GM23338 (cell line): ENCODE data around the gene GNB1L. TPM values are rescaled to one million over a fixed set of nuclear protein-coding genes. Genes with fewer than 3 reads are reported as not detected.

Experiments
- ATAC-seq: fragments of 200-7000 bp; cut with Tn5 transposase; 3 replicates; pipeline ENCODE4 v1.9.1; 2020
- DNase-seq: peaks from one replicate; pipeline ENCODE4 v3.0.0-alpha.2; 2015; ENCODE audit warnings: low spot score
- H2AFZ ChIP-seq: fragments of 200-600 bp; sonication (generic); 2 replicates; pipeline ENCODE4 v1.8.0; 2016; ENCODE audit warnings: antibody characterized with exemption, mild to moderate bottlenecking, moderate library complexity
- H3F3A ChIP-seq: fragments of 200-600 bp; sonication (generic); replicated peaks from 2 replicates; pipeline ENCODE4 v1.8.0; 2017; ENCODE audit warnings: antibody characterized with exemption, mixed run types, low read depth
- H3K27ac ChIP-seq: fragments of 200-600 bp; sonication (generic); 2 replicates; pipeline ENCODE4 v1.6.1; 2016; ENCODE audit warnings: low read depth
- H3K27me3 ChIP-seq: fragments of 200-600 bp; sonication (generic); 2 replicates; pipeline ENCODE4 v1.8.0; 2016; ENCODE audit warnings: mild to moderate bottlenecking, mixed run types, moderate library complexity; ENCODE audit not compliant: insufficient read depth
- H3K36me3 ChIP-seq: fragments of 200-600 bp; sonication (generic); 2 replicates; pipeline ENCODE4 v1.8.0; 2016; ENCODE audit warnings: mild to moderate bottlenecking; ENCODE audit not compliant: insufficient read depth
- H3K4me1 ChIP-seq: fragments of 200-600 bp; sonication (generic); 2 replicates; pipeline ENCODE4 v1.8.0; 2016; ENCODE audit warnings: mild to moderate bottlenecking, moderate library complexity; ENCODE audit not compliant: insufficient read depth
- H3K4me2 ChIP-seq: fragments of 200-600 bp; sonication (generic); 2 replicates; pipeline ENCODE4 v1.7.1; 2017; ENCODE audit warnings: mixed run types
- H3K4me3 ChIP-seq: fragments of 200-600 bp; sonication (generic); 2 replicates; pipeline ENCODE4 v1.6.1; 2016; ENCODE audit warnings: mixed run types
- H3K79me2 ChIP-seq: fragments of 200-600 bp; sonication (generic); replicated peaks from 2 replicates; pipeline ENCODE4 v1.8.0; 2017; ENCODE audit warnings: mild to moderate bottlenecking; ENCODE audit not compliant: insufficient read depth
- H3K9me2 ChIP-seq: fragments of 200-600 bp; sonication (generic); 2 replicates; pipeline ENCODE4 v1.8.0; 2017; ENCODE audit not compliant: insufficient read depth
- H4K20me1 ChIP-seq: fragments of 200-600 bp; sonication (generic); replicated peaks from 2 replicates; pipeline ENCODE4 v1.8.0; 2017; ENCODE audit warnings: mild to moderate bottlenecking; ENCODE audit not compliant: insufficient read depth
- H3K27ac Mint-ChIP-seq: 2 replicates; pipeline ENCODE4 v1.8.0; 2020; ENCODE audit warnings: inconsistent platforms, mild to moderate bottlenecking, moderate library complexity, mixed read lengths
- H3K27me3 Mint-ChIP-seq: 3 replicates; pipeline ENCODE4 v1.8.0; 2022; ENCODE audit warnings: low read depth, mild to moderate bottlenecking, moderate library complexity, mixed read lengths, inconsistent platforms; ENCODE audit not compliant: insufficient read depth, poor library complexity
- H3K36me3 Mint-ChIP-seq: 3 replicates; pipeline ENCODE4 v1.8.0; 2021; ENCODE audit warnings: low read depth, mild to moderate bottlenecking, inconsistent platforms, moderate library complexity, mixed read lengths
- H3K4me1 Mint-ChIP-seq: 3 replicates; pipeline ENCODE4 v1.8.0; 2020; ENCODE audit warnings: mild to moderate bottlenecking, inconsistent platforms, mixed read lengths
- H3K4me3 Mint-ChIP-seq: 3 replicates; pipeline ENCODE4 v1.8.0; 2021; ENCODE audit warnings: moderate library complexity, mild to moderate bottlenecking, inconsistent platforms, mixed read lengths
- H3K9me3 Mint-ChIP-seq: 3 replicates; pipeline ENCODE4 v1.8.0; 2020; ENCODE audit warnings: moderate library complexity, mild to moderate bottlenecking, inconsistent platforms, mixed read lengths
- CREB1 ChIP-seq: fragments of 250-450 bp; sonication (Bioruptor Pico); IDR thresholded peaks from 2 replicates; pipeline ENCODE4 v1.5.0; 2020; ENCODE audit warnings: low read depth, mild to moderate bottlenecking, moderate library complexity
- EZH2 ChIP-seq: fragments of 200-600 bp; sonication (generic); IDR thresholded peaks from one replicate; pipeline ENCODE4 v1.8.0; 2017; ENCODE audit warnings: antibody characterized with exemption, mild to moderate bottlenecking, low read depth; ENCODE audit not compliant: unreplicated experiment
- EZH2phosphoT487 ChIP-seq: fragments of 200-600 bp; sonication (generic); IDR thresholded peaks from one replicate; pipeline ENCODE4 v1.8.1; 2018; ENCODE audit warnings: antibody characterized with exemption; ENCODE audit not compliant: unreplicated experiment
- JUNB ChIP-seq: IDR thresholded peaks from one replicate; pipeline ENCODE4 v1.6.1; 2016; ENCODE audit warnings: antibody characterized with exemption; ENCODE audit not compliant: unreplicated experiment
- NANOG ChIP-seq: IDR thresholded peaks from 2 replicates; pipeline ENCODE4 v1.6.1; 2016; ENCODE audit warnings: antibody characterized with exemption, borderline replicate concordance
- POLR2AphosphoS5 ChIP-seq: IDR thresholded peaks from 2 replicates; pipeline ENCODE4 v1.6.1; 2016; ENCODE audit warnings: antibody characterized with exemption, low read depth
- STAT1 ChIP-seq: IDR thresholded peaks from one replicate; pipeline ENCODE4 v1.6.1; 2016; ENCODE audit warnings: antibody characterized with exemption; ENCODE audit not compliant: unreplicated experiment
- ZNF114 ChIP-seq: fragments of 250-450 bp; sonication (Bioruptor Pico); IDR thresholded peaks from 2 replicates; pipeline ENCODE4 v1.5.0; 2020; ENCODE audit warnings: mild to moderate bottlenecking, moderate library complexity
- ZNF331 ChIP-seq: fragments of 250-450 bp; sonication (Bioruptor Pico); IDR thresholded peaks from 2 replicates; pipeline ENCODE4 v1.5.0; 2020; ENCODE audit warnings: low read depth, mild to moderate bottlenecking, moderate library complexity
- polyA plus RNA-seq: library from polyadenylated mRNA; unstranded; fragments of >200 nt; fragmentation: Nextera tagmentation; extraction: Ambion mirVana; gene quantifications from 2 replicates; pipeline ENCODE4 v1.2.1, GENCODE V29; 2016
- total RNA-seq: library from RNA; depleted of rRNA; stranded (reverse); fragments of >200 nt; shearing (Covaris generic); gene quantifications from 2 replicates; pipeline ENCODE4 v1.2.3, GENCODE V29; 2014
- TF ChIP-seq, protein P1 (sequence below): fragments of 250-450 bp; sonication (Bioruptor Pico); IDR thresholded peaks from 2 replicates; pipeline ENCODE4 v1.5.0; 2020; ENCODE audit warnings: mild to moderate bottlenecking, moderate library complexity
- TF ChIP-seq, protein P2 (sequence below): IDR thresholded peaks from one replicate; pipeline ENCODE4 v1.6.1; 2018; ENCODE audit warnings: antibody characterized with exemption; ENCODE audit not compliant: unreplicated experiment
- TF ChIP-seq, protein P3 (sequence below): IDR thresholded peaks from 2 replicates; pipeline ENCODE4 v1.6.1; 2016; ENCODE audit warnings: antibody characterized with exemption
- TF ChIP-seq, protein P4 (sequence below), 2 experiments: fragments of 200-600 bp in 1 of 2; sonication (generic) in 1 of 2; conservative IDR thresholded peaks; 2 replicates each; pipeline versions ENCODE4 v1.5.1 to v1.6.1; 2016 to 2017; ENCODE audit warnings: antibody characterized with exemption in 2 of 2, low read depth in 2 of 2, mild to moderate bottlenecking in 2 of 2, moderate library complexity in 1 of 2

The GNB1L gene
- total and polyA plus RNA-seq, 2 experiments from 2014 or later = 15.2 to 27.8 TPM

DNA sequence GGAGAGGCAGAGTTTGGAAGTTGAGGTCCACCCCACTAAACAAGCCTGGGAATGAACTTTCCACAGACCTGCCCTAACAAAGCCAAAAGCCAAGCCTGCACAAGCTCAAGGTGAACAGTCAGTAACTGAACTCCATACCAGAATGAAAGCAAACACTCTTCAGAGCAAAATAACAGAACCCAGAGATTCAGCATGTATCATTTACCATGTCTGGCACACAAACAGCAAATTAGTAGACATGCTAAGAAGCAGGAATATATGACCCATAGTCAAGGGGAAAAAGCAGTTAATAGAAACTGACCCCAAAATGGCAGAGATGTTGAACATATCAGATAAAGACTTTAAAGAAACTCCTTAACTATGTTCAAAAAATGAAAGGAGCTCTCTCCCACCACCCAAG lies 62.8 kb downstream of the GNB1L start:
- Mint-ChIP-seq H3K4me3 (no peak overlapping the region), H3K27me3 (peaks cover 7% of the 10 kb centered on the region), H3K27ac (no peak overlapping the region), H3K36me3 (peaks cover 4% of the 10 kb centered on the region; the same call in 2 of the 3 replicates), H3K9me3 (no peaks in the 10 kb centered on the region), H3K4me1 (peaks cover 4% of the 10 kb centered on the region; the same call in 1 of the 3 replicates)
- Histone ChIP-seq H3K27me3 (no peaks in the 10 kb centered on the region), H3F3A (no peaks in the 10 kb centered on the region), H3K4me2 (no peak overlapping the region), H3K4me3 (no peak overlapping the region), H4K20me1 (no peaks in the 10 kb centered on the region; the same call in 1 of the 2 replicates), H3K27ac (no peak overlapping the region), H3K36me3 (no peaks in the 10 kb centered on the region; the same call in 1 of the 2 replicates), H3K4me1 (no peaks in the 10 kb centered on the region), H3K79me2 (no peaks in the 10 kb centered on the region), H2AFZ (no peak overlapping the region), H3K9me2 (no peaks in the 10 kb centered on the region)
- ATAC-seq (no peak), DNase-seq (no peak)
- TF ChIP-seq, protein P1, sequence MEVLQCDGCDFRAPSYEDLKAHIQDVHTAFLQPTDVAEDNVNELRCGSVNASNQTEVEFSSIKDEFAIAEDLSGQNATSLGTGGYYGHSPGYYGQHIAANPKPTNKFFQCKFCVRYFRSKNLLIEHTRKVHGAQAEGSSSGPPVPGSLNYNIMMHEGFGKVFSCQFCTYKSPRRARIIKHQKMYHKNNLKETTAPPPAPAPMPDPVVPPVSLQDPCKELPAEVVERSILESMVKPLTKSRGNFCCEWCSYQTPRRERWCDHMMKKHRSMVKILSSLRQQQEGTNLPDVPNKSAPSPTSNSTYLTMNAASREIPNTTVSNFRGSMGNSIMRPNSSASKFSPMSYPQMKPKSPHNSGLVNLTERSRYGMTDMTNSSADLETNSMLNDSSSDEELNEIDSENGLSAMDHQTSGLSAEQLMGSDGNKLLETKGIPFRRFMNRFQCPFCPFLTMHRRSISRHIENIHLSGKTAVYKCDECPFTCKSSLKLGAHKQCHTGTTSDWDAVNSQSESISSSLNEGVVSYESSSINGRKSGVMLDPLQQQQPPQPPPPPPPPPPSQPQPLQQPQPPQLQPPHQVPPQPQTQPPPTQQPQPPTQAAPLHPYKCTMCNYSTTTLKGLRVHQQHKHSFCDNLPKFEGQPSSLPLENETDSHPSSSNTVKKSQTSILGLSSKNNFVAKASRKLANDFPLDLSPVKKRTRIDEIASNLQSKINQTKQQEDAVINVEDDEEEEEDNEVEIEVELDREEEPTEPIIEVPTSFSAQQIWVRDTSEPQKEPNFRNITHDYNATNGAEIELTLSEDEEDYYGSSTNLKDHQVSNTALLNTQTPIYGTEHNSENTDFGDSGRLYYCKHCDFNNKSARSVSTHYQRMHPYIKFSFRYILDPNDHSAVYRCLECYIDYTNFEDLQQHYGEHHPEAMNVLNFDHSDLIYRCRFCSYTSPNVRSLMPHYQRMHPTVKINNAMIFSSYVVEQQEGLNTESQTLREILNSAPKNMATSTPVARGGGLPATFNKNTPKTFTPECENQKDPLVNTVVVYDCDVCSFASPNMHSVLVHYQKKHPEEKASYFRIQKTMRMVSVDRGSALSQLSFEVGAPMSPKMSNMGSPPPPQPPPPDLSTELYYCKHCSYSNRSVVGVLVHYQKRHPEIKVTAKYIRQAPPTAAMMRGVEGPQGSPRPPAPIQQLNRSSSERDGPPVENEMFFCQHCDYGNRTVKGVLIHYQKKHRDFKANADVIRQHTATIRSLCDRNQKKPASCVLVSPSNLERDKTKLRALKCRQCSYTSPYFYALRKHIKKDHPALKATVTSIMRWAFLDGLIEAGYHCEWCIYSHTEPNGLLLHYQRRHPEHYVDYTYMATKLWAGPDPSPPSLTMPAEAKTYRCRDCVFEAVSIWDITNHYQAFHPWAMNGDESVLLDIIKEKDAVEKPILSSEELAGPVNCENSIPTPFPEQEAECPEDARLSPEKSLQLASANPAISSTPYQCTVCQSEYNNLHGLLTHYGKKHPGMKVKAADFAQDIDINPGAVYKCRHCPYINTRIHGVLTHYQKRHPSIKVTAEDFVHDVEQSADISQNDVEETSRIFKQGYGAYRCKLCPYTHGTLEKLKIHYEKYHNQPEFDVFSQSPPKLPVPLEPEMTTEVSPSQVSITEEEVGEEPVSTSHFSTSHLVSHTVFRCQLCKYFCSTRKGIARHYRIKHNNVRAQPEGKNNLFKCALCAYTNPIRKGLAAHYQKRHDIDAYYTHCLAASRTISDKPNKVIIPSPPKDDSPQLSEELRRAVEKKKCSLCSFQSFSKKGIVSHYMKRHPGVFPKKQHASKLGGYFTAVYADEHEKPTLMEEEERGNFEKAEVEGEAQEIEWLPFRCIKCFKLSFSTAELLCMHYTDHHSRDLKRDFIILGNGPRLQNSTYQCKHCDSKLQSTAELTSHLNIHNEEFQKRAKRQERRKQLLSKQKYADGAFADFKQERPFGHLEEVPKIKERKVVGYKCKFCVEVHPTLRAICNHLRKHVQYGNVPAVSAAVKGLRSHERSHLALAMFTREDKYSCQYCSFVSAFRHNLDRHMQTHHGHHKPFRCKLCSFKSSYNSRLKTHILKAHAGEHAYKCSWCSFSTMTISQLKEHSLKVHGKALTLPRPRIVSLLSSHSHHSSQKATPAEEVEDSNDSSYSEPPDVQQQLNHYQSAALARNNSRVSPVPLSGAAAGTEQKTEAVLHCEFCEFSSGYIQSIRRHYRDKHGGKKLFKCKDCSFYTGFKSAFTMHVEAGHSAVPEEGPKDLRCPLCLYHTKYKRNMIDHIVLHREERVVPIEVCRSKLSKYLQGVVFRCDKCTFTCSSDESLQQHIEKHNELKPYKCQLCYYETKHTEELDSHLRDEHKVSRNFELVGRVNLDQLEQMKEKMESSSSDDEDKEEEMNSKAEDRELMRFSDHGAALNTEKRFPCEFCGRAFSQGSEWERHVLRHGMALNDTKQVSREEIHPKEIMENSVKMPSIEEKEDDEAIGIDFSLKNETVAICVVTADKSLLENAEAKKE (CRISPR knock-in tag) = no peak
- TF ChIP-seq, protein P2, sequence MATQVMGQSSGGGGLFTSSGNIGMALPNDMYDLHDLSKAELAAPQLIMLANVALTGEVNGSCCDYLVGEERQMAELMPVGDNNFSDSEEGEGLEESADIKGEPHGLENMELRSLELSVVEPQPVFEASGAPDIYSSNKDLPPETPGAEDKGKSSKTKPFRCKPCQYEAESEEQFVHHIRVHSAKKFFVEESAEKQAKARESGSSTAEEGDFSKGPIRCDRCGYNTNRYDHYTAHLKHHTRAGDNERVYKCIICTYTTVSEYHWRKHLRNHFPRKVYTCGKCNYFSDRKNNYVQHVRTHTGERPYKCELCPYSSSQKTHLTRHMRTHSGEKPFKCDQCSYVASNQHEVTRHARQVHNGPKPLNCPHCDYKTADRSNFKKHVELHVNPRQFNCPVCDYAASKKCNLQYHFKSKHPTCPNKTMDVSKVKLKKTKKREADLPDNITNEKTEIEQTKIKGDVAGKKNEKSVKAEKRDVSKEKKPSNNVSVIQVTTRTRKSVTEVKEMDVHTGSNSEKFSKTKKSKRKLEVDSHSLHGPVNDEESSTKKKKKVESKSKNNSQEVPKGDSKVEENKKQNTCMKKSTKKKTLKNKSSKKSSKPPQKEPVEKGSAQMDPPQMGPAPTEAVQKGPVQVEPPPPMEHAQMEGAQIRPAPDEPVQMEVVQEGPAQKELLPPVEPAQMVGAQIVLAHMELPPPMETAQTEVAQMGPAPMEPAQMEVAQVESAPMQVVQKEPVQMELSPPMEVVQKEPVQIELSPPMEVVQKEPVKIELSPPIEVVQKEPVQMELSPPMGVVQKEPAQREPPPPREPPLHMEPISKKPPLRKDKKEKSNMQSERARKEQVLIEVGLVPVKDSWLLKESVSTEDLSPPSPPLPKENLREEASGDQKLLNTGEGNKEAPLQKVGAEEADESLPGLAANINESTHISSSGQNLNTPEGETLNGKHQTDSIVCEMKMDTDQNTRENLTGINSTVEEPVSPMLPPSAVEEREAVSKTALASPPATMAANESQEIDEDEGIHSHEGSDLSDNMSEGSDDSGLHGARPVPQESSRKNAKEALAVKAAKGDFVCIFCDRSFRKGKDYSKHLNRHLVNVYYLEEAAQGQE = no peak
- TF ChIP-seq, protein P3, sequence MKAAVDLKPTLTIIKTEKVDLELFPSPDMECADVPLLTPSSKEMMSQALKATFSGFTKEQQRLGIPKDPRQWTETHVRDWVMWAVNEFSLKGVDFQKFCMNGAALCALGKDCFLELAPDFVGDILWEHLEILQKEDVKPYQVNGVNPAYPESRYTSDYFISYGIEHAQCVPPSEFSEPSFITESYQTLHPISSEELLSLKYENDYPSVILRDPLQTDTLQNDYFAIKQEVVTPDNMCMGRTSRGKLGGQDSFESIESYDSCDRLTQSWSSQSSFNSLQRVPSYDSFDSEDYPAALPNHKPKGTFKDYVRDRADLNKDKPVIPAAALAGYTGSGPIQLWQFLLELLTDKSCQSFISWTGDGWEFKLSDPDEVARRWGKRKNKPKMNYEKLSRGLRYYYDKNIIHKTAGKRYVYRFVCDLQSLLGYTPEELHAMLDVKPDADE = no peak
- TF ChIP-seq EZH2phosphoT487 = no peak
- TF ChIP-seq STAT1 = no peak
- TF ChIP-seq JUNB = no peak
- TF ChIP-seq NANOG = no peak
- TF ChIP-seq ZNF114 (CRISPR knock-in tag) = no peak
- TF ChIP-seq EZH2 = no peak
- TF ChIP-seq POLR2AphosphoS5 = no peak
- no peak for TF ChIP-seq CREB1 (CRISPR knock-in tag)
- no peak for TF ChIP-seq ZNF331
- TF ChIP-seq, protein P4, sequence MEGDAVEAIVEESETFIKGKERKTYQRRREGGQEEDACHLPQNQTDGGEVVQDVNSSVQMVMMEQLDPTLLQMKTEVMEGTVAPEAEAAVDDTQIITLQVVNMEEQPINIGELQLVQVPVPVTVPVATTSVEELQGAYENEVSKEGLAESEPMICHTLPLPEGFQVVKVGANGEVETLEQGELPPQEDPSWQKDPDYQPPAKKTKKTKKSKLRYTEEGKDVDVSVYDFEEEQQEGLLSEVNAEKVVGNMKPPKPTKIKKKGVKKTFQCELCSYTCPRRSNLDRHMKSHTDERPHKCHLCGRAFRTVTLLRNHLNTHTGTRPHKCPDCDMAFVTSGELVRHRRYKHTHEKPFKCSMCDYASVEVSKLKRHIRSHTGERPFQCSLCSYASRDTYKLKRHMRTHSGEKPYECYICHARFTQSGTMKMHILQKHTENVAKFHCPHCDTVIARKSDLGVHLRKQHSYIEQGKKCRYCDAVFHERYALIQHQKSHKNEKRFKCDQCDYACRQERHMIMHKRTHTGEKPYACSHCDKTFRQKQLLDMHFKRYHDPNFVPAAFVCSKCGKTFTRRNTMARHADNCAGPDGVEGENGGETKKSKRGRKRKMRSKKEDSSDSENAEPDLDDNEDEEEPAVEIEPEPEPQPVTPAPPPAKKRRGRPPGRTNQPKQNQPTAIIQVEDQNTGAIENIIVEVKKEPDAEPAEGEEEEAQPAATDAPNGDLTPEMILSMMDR (conservative IDR thresholded peaks at IDR 0.05; ENCODE audit: low read depth in 2 of 2) = no peak
